NCI-H82 treated with DMSO at 0.1 percent for 48 hours (cell line): ENCODE results near the gene STX8.

Experiments used
- DNase-seq: peaks from one replicate; lab custom pipeline; 2025; ENCODE audit not compliant: unreplicated experiment; lab: John Stamatoyannopoulos, UW

Gene STX8

DNA sequence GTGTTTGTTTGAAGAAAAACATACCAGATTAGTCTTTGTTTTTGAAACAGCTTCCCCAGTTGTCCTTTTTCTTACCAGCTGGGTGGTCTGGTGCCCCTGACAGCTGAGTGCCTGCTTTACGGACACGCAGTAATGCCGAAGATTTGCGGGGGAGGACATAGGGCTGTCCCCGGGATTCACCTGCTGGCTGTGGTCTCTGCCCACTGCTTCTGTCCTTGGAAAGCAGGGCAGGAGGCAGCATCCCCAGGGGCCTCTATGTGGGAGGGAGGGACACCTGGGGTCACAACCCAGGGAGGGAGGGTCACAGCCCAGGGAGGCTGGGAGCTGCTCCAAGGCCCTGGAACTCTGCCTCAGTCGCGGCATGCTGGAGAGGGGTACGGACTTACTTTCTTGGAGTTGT, 332.6 kb downstream of the STX8 start:
- no peak for DNase-seq

DNA sequence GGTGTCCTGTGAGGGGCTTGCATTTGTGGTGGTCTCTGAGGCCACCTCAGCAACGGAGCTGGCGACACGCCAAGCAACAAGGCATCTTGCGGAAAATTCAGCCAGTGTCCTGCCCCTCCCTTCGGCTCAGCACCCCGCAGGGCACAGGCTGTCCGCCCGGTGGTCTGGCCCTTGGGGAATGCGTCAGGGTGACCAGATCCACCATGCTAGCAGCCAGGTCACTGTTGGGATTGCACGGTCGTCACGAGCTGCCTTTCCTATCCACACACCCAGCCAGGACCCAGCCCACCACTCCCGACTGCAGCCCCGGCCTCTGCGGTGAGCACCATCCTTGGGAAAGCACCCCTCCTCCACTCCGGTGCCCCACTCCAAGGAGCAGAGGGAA, 333.1 kb downstream of the STX8 start:
- DNase-seq: no peak

DNA sequence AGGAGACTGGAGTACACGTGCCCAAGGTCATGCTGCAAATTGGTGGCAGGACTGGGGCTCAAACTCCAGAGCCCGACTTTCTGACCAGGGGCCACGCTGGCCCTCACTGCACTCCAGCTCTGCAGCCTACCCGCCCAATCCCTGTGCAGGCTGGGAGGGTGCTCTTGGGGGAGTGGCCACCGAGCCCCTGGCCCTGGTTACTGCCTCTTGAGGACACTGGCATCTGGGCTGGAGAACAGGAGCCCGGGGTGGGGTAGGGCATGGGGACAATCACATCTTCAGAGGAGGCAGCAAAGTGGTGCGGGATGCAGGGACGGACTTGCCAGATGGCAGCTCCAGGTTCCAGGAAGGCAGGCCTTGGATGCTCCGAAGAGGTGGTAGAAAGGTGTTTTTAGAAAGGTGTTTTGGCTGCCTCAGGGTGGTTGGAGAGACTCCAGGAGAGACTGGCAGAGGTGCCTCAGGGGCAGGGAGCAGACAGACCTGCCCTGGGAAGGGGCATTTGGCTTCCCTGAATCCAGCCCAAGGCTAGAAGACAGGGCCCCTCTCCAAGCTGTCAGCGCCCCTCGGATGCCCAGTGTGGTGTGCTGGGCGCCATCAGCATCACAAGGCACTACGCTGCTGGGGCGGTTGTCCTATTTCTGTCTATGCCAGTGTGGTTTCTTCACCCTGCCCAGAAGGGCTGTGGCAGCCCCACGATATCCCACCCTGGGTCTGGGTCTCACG, 333.7 kb downstream of the STX8 start:
- DNase-seq: no peak

DNA sequence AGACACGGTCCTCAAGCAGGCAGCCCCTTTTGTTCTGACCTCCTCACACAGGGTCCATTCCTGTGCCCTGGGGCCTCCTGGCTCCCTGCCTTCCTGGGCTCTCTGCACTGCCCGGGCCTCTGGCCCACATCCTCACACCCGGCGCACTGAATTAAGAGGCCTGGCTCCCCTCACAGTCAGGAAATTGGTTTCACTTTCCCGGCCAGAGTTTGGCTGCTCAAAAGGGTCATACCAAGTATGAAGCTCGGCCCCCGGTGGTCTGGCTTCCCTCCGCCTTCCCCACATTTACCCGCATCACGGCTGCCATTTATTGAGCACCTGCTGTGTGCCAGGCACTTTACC, 334.3 kb downstream of the STX8 start:
- DNase-seq: no peak

DNA sequence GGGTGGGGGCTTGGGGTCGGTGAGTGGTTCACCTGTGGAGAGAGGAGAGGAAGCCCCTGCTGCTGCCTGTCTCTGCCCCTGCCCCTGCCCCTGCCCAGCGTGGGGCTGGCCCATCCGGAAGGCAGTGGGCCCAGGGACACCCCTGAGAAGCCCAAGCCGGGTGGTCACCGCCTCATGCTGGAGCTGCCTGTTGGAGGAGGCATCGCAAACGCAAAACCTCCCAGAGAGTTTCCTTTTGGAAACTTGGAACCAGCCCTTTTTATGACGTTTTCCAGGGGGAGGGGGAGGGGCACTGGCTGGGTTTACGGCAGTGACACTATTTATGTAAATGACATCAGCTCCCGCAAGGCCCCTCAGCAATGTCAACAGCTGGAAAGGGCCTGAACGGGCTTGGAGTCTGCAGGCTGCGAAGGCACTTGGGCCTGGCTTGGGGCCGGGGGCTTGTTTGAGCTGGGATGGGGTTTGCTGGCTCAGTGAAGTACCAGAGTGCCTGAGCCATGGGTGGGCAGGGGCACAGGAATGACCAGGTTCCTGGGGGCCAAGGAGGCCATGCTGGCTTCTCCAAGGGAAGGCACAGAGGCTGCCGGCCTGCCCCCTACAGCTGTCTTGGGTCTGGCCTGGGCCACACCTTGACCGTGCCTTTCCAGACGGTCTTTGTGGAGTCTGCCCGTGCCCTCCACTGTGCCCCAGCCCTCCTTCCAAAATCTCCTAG, 334.8 kb downstream of the STX8 start:
- no peak for DNase-seq

DNA sequence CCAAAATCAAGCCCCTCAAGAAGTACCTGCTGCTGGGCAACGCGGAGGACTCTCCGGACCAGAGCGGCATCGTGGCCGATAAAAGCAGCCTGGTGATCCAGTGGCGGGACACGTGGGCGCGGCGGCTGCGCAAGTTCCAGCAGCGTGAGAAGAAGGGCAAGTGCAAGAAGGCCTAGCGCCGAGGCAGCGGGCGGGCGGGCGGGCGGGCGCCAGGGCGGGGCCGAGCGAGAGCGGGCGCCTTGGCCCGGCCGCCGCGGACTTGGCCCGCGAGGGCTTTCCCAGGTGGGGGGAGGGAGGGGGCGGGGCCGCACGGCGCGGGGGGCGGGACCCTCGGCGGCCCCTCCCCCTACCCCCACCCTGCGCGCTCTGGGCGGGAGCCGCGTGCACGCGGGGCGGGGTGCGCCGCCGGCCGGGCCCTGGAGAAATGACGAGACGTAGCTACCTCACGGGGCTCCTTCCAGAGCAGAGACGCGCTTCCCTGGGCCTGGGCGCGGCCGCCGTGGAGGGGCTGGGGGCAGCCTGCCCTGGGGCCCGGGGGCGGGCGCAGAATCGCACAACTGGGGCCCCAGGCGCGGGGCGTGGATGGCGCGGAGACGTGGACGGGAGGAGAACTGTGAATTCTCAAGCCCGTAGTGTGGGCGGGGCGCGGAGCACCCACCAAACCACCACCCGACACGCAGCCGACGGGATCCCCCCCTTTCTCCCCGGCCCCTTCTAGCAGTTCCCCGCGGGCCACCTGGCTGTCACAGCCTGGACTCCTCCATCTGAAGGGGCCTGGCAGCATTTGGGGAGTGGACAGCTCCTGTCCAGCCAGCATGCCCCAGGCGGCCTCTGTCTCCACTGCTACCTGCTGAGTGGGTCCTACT, 335.6 kb downstream of the STX8 start:
- no peak for DNase-seq

DNA sequence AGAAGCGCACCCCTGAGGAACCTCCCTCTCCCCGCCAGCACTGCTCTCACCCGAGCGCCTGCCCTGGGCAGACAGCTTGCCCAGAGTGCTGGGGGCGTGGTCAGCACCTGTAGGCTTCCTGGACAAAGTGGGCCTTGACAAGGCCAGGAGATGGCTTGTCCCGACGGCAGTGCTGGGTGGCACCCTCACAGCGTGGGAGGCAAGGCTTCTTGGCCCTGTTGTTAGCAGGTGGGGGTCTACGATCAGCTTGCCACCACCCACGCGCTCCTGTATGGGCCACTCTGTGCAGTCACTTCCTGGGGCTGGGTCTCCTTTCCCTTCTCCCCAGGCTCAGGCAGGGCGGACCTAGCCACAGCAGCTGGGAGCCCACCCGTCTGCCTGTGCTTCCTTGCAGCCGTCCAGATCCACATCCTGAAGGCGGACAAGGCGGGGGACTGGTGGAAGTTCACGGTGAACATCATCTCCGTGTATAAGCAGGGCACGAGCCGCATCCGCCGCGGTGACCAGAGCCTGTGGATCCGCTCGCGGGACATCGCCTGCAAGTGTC, 336.3 kb downstream of the STX8 start:
- no peak for DNase-seq

DNA sequence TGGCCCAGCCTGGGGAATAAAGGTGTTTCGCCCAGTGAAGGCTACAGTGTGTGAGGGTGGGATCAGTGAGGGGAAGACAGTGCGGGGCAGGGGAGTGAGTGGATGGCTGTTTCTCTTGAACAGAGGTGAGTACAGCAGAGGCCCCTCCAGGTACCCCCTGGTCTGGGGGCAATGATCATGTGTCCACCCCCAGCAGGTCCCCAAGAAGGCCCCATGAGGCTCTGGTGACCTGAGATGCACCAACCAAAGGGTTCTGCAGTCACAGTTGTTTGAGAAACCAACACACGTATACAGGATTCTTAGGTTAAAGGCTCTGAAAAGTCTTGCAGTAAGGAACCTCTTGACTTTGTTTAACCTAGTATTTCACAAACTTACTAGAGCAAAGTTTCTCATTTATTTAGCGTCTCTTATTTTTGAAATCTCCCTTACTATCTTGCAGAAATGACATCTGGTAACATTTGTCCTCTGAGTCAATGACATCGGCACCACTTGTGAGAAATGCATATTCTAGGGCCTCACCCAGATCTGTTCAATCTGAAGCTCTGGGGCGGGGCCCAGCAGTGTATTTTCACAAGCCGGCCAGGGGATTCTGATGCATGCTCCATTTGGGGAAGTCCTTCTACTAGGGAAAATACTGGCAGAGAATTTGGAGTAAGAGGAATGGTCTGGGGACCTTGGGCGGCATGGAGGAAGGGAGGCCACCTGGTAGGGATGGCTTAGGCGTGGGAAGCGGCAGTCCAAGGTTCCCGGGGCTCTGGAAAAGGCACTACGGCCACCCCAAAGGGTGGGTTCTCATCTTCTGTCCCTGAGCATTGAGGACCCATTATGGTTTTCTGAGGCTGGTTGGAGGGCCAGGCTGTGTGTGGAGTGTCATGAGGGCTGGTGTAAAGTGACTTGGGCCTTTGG, 337.0 kb downstream of the STX8 start:
- DNase-seq: no peak

DNA sequence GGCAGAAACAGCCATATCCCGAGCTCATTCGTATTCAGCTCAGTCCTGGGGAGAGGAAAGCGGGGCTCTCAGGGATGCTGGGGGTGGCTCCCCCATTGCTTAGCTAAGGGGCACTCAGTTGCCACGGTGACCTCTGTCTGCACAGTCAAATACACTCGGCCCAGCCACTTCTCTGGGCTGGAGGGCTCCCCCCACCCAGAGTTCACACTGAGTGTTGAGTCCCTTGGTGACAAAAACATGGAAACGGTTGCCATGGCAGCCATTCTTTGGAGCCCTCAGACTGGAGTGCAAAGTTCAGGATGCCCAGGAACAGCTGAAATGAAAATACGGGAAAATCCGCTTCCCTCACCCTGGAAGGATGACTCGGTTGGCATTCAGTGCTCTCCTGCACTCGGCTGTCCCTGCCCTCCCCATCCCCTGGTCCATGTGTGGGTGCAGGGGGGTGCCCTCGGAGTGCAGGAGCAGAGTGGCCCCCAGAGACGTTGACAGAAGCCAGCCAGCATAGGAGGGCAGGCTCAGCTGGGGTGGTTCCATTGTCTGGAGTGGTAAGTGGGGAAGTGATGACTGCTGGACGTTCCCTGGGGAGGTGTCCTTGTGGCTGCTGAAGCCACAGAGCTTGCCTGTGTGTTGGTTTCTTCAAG, 337.8 kb downstream of the STX8 start:
- DNase-seq: no peak

DNA sequence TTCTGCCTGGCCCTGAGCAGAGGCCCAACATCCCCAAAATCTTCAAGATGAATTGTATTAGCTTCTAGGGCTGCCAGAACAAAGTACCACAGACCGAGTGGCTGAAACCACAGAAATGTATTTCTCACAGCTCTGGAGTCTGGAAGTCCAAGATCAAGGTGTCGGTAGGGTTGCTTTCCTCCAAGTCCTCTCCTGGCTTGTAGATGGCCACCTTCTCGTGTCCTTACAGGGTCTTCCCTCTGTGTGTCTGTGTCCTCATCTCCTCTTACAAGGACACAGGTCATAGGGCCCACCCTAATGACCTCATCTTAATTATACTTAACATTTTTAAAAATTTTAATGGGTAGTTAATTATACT, 338.6 kb downstream of the STX8 start:
- no peak for DNase-seq

DNA sequence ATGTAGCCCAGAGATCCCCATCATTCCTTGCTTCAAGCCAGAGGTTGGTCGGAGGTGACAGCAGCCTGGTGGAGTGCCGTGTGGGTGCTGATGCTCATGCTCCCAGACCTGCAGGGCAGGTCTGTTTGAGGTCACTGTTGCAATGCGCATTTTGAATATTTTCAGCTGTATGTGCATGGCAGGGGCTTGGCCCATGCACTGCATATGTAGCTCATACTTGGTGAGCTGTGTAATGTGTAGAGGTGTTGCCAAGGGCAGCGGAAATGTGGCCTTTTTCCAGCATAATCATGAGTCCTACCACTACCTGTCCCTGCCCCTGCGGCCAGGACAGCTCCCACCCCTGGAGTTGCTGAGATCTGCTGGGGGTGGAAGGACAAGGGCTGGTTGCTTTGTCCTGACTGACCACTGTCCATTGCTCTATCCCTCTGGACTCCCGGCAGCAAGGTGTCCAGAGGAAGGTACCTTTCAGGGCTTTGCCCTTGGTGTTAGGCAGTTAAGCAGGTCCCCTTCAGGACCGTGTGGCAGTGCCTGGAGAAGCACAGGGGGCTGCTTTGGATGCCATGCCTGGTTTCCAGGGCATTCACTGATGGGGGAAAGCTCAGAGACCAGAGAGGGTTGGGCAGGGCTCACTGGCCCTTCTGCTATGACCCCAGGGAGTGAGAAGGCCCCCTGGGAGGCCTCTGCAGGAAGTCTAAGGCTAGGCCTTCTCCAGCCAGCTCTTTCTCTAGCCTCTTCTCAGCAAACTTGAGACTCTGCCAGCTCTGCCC, 339.2 kb downstream of the STX8 start:
- DNase-seq: no peak

DNA sequence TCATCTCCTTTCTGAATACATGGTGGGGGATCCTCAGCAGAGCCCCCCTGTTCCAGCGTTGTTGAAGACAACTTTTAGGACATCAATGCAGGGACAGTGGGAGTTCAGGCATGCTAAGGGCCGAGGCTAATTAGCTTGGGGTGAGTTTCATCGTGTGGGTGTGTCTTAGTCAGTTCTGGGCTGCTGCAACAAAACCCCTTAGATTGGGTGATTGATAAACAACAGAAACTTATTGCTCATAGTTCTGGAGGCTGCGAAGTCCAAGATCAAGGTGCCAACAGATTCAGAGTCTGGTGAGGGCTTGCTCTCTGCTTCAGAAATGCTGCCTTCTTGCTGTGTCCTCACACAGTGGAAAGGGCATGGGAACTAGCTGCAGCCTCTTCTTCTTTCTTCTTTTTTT, 340.3 kb downstream of the STX8 start:
- no peak for DNase-seq

DNA sequence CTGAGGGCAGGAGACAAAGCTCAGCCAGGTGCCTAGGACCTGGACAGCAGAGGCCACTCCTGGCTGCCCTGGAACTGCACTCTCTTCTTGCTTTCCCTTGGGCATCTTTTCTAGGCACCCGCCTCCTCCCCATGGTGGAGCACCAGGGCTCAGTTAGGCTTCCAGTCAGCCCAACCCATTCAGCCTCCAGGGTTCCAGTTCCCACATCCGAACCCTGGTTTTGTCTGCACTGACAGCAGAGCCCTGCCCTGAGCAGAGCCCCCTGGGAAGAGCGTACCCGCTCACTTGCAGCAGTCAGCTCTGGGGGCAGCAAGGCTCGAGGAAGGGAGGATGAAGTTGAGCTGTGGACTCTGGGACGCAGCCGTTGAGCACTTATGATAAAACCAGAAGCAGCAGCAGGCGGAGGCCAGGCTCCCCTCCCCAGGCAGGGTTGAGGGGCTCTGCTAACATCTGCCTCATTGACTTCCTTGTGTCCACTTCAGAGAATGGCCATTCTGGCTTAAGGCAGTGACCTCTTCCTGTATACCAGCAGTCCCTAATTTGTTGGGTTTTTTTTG, 341.2 kb downstream of the STX8 start:
- no peak for DNase-seq

DNA sequence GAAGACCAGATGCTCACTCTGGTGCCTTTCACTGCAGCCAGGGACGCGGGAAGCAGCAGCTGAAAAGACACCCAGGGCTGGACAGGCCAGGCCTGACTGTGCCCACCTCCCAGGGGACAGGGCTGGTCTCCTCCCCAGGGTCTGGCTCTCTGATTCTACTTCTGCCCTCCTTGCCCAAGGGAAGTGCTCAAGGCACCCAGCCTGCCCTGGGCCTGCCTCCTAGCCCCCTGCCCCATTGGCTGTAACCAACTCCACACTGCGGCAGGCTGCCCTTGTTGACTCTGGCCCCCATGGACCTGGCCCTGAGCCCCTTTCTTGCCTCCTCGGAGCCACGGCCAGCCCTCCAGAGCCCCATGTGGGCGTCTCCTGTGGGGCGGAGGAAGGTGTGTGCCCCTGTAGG, 341.9 kb downstream of the STX8 start:
- DNase-seq: no peak

DNA sequence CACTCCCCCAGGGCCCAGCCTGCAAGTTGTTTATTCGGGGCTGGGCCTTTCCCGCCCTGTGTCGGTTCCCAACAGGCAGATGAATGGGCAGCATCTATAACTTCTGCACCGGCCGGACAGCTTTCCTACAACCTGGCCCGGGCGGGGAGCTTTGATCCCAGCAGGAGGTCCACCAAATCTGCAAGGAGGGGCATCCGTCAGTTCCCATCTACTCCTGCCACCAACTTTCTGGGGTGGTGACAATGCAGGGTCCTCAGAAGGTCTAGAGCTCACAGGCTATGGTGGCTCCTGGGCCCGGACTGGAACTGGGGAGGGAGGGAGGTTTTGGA, 342.4 kb downstream of the STX8 start:
- no peak for DNase-seq

DNA sequence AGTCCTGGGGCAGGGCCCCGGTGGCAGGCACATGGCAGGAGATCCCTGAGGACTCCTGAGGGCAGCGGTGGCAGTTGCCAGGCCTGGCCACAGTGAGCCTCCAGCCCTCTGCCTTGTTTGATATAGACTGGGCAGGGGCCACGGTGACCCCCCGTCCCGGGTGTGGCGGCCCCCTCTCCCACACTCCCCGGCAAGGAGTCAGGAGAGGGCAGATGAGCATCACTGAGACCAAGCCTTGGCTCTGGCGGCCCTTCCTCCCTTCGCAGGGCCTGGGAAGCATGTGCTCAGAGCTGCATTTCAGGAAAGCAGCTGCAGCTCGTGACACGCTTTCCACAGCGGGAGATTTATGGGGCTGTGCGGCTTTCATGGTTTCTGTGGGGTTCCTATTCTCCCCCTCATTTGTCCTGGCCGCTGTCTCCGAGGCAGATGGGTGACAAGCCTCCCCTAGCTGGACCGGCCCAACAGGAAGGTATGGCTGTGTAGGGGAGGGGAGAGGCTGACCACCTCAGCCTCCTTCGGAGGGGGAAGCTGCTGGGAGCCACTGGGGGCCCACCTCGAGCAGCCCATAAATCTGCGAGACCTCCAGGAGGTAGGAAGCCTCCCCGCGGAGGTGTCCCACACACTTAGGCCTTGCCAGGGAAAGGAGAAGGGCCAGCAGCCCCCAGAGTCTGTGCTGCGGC, 342.9 kb downstream of the STX8 start:
- DNase-seq: no peak

DNA sequence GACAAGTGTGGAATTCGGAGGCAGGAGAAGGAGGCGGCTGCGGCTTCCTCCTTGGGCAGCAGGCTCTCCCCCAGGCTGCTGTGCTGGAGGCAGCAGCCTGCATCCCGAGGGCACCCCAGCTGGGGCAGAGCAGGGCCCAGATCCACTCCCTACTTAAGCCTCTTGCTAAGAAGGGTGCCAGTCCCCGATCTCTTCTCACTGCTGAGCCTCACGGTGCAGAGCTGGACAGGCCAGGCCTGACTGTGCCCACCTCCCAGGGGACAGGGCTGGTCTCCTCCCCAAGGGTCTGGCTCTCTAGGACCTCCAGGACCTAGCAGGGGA, 343.5 kb downstream of the STX8 start:
- no peak for DNase-seq

DNA sequence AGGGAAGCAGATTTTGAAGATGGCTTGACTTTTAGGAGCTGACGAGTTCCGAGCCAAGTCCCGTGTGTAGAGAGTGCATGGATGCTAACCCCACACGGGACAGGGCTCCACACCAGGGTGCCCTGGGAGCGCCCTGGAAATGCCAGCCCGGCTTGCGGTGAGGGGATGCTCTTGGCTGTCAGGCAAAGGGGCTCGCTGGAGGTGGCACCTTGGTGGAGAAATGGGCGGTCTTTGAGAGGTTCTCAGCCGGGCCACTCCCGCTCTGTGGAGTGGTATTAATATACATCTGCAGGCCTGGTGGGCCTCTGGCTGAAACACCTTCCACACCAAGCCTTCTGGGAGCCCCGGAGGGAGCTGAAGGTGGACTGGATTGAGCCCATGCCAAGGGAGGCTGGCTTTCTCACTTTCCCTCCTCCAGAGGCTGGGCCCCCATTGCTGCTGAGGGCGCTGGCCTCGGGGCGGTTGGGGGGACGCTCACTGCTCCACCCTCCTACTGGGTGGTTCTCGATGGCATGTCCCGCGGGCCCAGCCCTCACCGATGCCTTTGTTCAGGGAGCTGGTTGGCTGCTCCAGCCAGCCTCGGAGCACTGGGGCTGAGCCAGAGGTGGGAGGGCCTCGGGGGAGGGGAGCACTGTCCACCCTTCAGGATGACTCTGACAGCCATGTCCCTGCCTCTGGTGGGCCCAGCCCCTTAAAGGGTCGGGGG, 344.0 kb downstream of the STX8 start:
- DNase-seq: no peak
